Endodermal cell (in vitro differentiated cells): ENCODE results near the gene PNLIP. TPM values are rescaled to one million over a fixed set of nuclear protein-coding genes. Genes with fewer than 3 reads are reported as not detected.

Experiments used
- DNase-seq: peaks from one replicate; pipeline ENCODE4 v3.0.0-alpha.2; 2017
- H3K27ac ChIP-seq: 2 replicates; pipeline ENCODE4 v1.5.1; 2013; ENCODE audit warnings: mild to moderate bottlenecking, low read depth, low read length, moderate library complexity
- H3K27me3 ChIP-seq: 2 replicates; pipeline ENCODE4 v1.6.1; 2013; ENCODE audit warnings: mild to moderate bottlenecking, low read length, moderate library complexity; ENCODE audit not compliant: insufficient read depth, control insufficient read depth, poor library complexity, severe bottlenecking
- H3K36me3 ChIP-seq: 2 replicates; pipeline ENCODE4 v1.7.0; 2013; ENCODE audit warnings: mild to moderate bottlenecking, low read length, moderate library complexity; ENCODE audit not compliant: control insufficient read depth, insufficient read depth
- H3K4me1 ChIP-seq: one replicate; pipeline ENCODE4 v1.7.0; 2013; ENCODE audit warnings: low read length; ENCODE audit not compliant: control insufficient read depth, insufficient read depth
- H3K4me3 ChIP-seq: 2 replicates; pipeline ENCODE4 v1.5.1; 2013; ENCODE audit warnings: mild to moderate bottlenecking, low read length, moderate library complexity
- H3K9ac ChIP-seq: 2 replicates; pipeline ENCODE4 v1.6.1; 2013; ENCODE audit warnings: mild to moderate bottlenecking, low read length, moderate library complexity; ENCODE audit not compliant: poor library complexity, severe bottlenecking; ENCODE audit errors: extremely low read depth
- H3K9me3 ChIP-seq: 2 replicates; pipeline ENCODE4 v1.6.1; 2013; ENCODE audit warnings: mild to moderate bottlenecking, low read length, moderate library complexity; ENCODE audit not compliant: control insufficient read depth
- H3K27ac Mint-ChIP-seq: 2 replicates; pipeline ENCODE4 v1.8.0; 2020; ENCODE audit warnings: mixed read lengths
- H3K27me3 Mint-ChIP-seq: 2 replicates; pipeline ENCODE4 v1.8.0; 2021; ENCODE audit warnings: mild to moderate bottlenecking, mixed read lengths; ENCODE audit not compliant: insufficient read depth
- H3K36me3 Mint-ChIP-seq: 2 replicates; pipeline ENCODE4 v1.8.0; 2020; ENCODE audit warnings: low read depth, mixed read lengths
- H3K4me1 Mint-ChIP-seq: 2 replicates; pipeline ENCODE4 v1.8.0; 2020; ENCODE audit warnings: mixed read lengths
- H3K4me3 Mint-ChIP-seq: 2 replicates; pipeline ENCODE4 v1.8.0; 2020; ENCODE audit warnings: mild to moderate bottlenecking, moderate library complexity, mixed read lengths
- H3K9me3 Mint-ChIP-seq: 2 replicates; pipeline ENCODE4 v1.8.0; 2020; ENCODE audit warnings: mild to moderate bottlenecking, mixed read lengths
- CTCF ChIP-seq: fragments of 200-600 bp; sonication (generic); conservative IDR thresholded peaks from 2 replicates; pipeline ENCODE4 v1.5.0; 2021; ENCODE audit warnings: antibody characterized with exemption, mild to moderate bottlenecking
- WGBS, 2 experiments: methylation state at CpG; one replicate each; pipeline versions ENCODE4 v1.1.5 to v1.1.7; 2013; ENCODE audit warnings: missing lambda C conversion rate in 2 of 2, mixed read lengths in 1 of 2; ENCODE audit not compliant: insufficient coverage in 1 of 2, insufficient read length in 1 of 2; 5-methylcytosine and 5-hydroxymethylcytosine counted together
- total RNA-seq, 2 donors: library from RNA; stranded (reverse); fragmentation: NEBNext Ultra II Directional in 1 of 2; extraction: Animal tissue kit (Norgen Biotek cat#: 25700) in 1 of 2; gene quantifications; 2 replicates in 1 of 2; 3 replicates in 1 of 2; pipeline ENCODE4 v1.2.1, GENCODE V29; 2021

The PNLIP gene
- total RNA-seq, 2 donors from 2014 or later, result not detected

DNA sequence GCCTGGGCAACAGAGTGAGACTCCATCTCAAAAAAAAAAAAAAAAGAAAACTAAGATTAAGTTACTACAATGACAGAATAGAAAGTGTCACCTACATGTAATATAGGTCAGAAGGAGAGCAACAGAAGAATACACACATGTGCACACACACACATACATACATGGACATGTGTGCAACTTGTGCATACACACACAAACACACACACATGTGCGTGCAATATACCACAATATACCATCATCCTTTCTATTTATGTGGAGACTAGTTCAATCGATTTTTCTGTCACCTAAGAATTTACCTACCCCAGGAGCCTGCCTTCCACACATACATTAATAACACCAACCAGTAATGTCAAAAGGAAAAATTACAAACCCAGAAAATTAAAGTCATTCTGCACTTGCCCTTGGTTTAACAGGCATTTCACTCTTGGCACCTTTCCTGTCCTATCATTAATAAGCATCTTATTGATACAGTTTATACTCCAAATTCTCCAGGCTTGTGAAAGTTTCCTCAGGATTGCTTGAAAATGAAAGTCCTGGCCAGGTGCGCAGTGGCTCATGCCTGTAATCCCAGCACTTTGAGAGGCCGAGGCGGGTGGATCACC, 47.5 kb downstream of the PNLIP start:
- H3K27me3 Mint-ChIP-seq, result no peaks in the 10 kb centered on the region

DNA sequence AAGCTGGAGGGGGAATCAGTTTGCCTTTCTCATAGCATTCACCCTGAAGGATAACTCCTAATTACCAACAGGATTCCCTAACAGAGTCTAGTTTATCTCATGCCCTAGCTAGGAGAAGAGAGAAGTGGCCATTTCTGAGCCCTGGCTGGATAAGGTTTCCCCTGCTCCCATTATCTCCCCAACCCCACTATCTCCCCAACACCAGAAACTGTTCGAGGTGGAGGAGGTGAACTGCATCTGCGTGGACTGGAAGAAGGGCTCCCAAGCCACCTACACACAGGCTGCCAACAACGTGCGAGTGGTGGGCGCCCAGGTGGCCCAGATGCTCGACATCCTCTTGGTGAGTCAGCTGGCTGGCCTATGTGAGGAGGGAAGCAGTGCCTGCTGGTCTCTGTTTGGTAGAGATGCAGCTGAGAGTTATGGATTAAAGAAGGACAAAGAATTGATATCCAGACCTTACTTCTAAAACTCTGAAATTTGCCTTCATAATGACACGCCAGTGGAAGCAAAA, 48.8 kb downstream of the PNLIP start:
- H3K27ac Mint-ChIP-seq, result no peak overlapping the region
- Histone ChIP-seq H3K9me3 (no peaks in the 10 kb centered on the region), H3K9ac (no peak overlapping the region), H3K36me3 (no peaks in the 10 kb centered on the region), H3K27ac (no peak overlapping the region), H3K4me3 (no peak overlapping the region), H3K4me1 (no peaks in the 10 kb centered on the region), H3K27me3 (no peaks in the 10 kb centered on the region)
- H3K27me3 Mint-ChIP-seq, result no peaks in the 10 kb centered on the region
- 93 to 100% methylated on average over 1 to 7 of the region's 7 CpGs for WGBS, 2 experiments
- TF ChIP-seq CTCF, result no peak
- H3K4me3 Mint-ChIP-seq, result no peak overlapping the region
- DNase-seq, result no peak
- H3K9me3 Mint-ChIP-seq, result no peaks in the 10 kb centered on the region
- H3K36me3 Mint-ChIP-seq, result no peaks in the 10 kb centered on the region
- H3K4me1 Mint-ChIP-seq, result peaks cover 8% of the 10 kb centered on the region

More for the DNA sequence above, 47.5 kb downstream of the PNLIP start:
- no peak overlapping the region for H3K4me3 ChIP-seq
- H3K9me3 Mint-ChIP-seq, result peaks cover 4% of the 10 kb centered on the region
- H3K27me3 ChIP-seq, result no peaks in the 10 kb centered on the region
- peaks cover 8% of the 10 kb centered on the region for H3K4me1 Mint-ChIP-seq
- WGBS, 2 experiments, result 87 to 95% methylated on average over 3 to 5 of the region's 5 CpGs
- H3K36me3 ChIP-seq, result no peaks in the 10 kb centered on the region
- no peak overlapping the region for H3K4me3 Mint-ChIP-seq
- no peak overlapping the region for H3K27ac ChIP-seq
- no peaks in the 10 kb centered on the region for H3K4me1 ChIP-seq
- no peak overlapping the region for H3K9ac ChIP-seq
- H3K27ac Mint-ChIP-seq, result no peak overlapping the region
- H3K9me3 ChIP-seq, result peaks cover 4% of the 10 kb centered on the region
- TF ChIP-seq CTCF, result no peak
- H3K36me3 Mint-ChIP-seq, result no peaks in the 10 kb centered on the region
- DNase-seq, result no peak

DNA sequence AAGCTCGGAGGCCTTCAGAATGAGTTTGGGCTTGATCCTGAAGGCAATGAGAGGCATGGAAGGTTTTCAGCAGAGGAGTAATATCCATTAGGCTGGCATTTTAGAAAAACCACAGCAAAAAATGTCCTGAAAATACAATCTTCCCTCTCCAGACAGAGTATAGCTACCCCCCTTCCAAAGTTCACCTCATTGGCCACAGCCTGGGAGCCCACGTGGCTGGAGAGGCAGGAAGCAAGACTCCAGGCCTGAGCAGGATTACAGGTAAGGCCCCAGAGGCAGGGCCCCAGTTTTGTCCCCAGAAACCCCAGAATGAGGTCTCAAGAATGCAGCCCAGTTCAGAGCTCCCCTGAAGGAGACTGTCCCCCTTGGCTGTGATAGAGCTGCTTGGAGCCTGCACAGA, 50.3 kb downstream of the PNLIP start:
- H3K36me3 ChIP-seq, result no peaks in the 10 kb centered on the region
- no peak overlapping the region for H3K27ac ChIP-seq
- no peak overlapping the region for H3K4me3 ChIP-seq
- H3K27me3 Mint-ChIP-seq, result no peaks in the 10 kb centered on the region
- no peaks in the 10 kb centered on the region for H3K9me3 ChIP-seq
- no peaks in the 10 kb centered on the region for H3K4me1 ChIP-seq
- H3K36me3 Mint-ChIP-seq, result no peaks in the 10 kb centered on the region
- TF ChIP-seq CTCF, result no peak
- no peak overlapping the region for H3K4me3 Mint-ChIP-seq
- no peaks in the 10 kb centered on the region for H3K9me3 Mint-ChIP-seq
- H3K27ac Mint-ChIP-seq, result no peak overlapping the region
- no peaks in the 10 kb centered on the region for H3K4me1 Mint-ChIP-seq
- DNase-seq, result no peak
- H3K27me3 ChIP-seq, result no peaks in the 10 kb centered on the region
- WGBS, 2 experiments, result 83% methylated on average over 2 of the region's 2 CpGs
- no peak overlapping the region for H3K9ac ChIP-seq
